Measurements from ENCODE around the gene SLC27A5. TPM values are rescaled to one million over a fixed set of nuclear protein-coding genes. Genes with fewer than 3 reads are reported as not detected.
"Not testable (repeated sequence)": the region's sequence is repeated elsewhere in the genome, so short reads cannot be mapped to it uniquely, and the experiment has no call there.

The SLC27A5 gene
- total and polyA plus RNA-seq, 7 experiments from 2014 or later: 5.9 to 26.9 (median 13.5) TPM

- Mint-ChIP-seq H3K4me3 (no peak overlapping the region), H3K4me1 (peaks cover 0 to 17% (median 0%) of the 10 kb centered on the region in 7 donors), H3K9me3 (no peaks in the 10 kb centered on the region), H3K36me3 (peaks cover 0 to 4% (median 0%) of the 10 kb centered on the region in 5 donors), H3K27ac (no peak overlapping the region), H3K27me3 (no peaks in the 10 kb centered on the region)
- ChIA-PET CTCF (interaction anchor here (1.3 kb wide), 1 partner anchor 26 kb away, joined by 4 read pairs; no protein-coding TSS in a partner anchor), POLR2A (no interaction called here)
- Histone ChIP-seq H3K4me1 (ENCODE audit: control insufficient read depth in 2 of 2, insufficient read depth in 2 of 2, low read length in 2 of 2) (no peaks in the 10 kb centered on the region), H3K27me3 (ENCODE audit: control insufficient read depth in 2 of 2, insufficient read depth in 2 of 2, low read length in 2 of 2) (no peaks in the 10 kb centered on the region), H3K36me3 (ENCODE audit: control insufficient read depth in 2 of 3, insufficient read depth in 3 of 3, low read length in 3 of 3) (no peaks in the 10 kb centered on the region), H3K4me3 (ENCODE audit: low read length) (no peak overlapping the region), H3K9me3 (ENCODE audit: control insufficient read depth in 2 of 3, low read length in 3 of 3) (no peaks in the 10 kb centered on the region), H3K27ac (ENCODE audit: low read depth, low read length) (no peak overlapping the region)
- no peak for ATAC-seq
- intact Hi-C loops (cut with micrococcal nuclease): no loop called here
- no peak for DNase-seq
Measured at GRCh38 chr19:58492265-58492664, 19.5 kb downstream of the SLC27A5 start.

- DNase-seq: no peak
- Mint-ChIP-seq H3K9me3 (no peaks in the 10 kb centered on the region), H3K4me1 (peaks cover 0 to 12% (median 0%) of the 10 kb centered on the region in 7 donors), H3K27me3 (no peaks in the 10 kb centered on the region), H3K36me3 (peaks cover 0 to 4% (median 0%) of the 10 kb centered on the region in 5 donors), H3K4me3 (no peak overlapping the region), H3K27ac (no peak overlapping the region)
- ATAC-seq: no peak
- Histone ChIP-seq H3K4me3 (ENCODE audit: low read length) (no peak overlapping the region), H3K9me3 (ENCODE audit: control insufficient read depth in 2 of 3, low read length in 3 of 3) (no peaks in the 10 kb centered on the region), H3K4me1 (ENCODE audit: control insufficient read depth in 2 of 2, insufficient read depth in 2 of 2, low read length in 2 of 2) (no peaks in the 10 kb centered on the region), H3K27ac (ENCODE audit: low read depth, low read length) (no peak overlapping the region), H3K27me3 (ENCODE audit: control insufficient read depth in 2 of 2, insufficient read depth in 2 of 2, low read length in 2 of 2) (no peaks in the 10 kb centered on the region), H3K36me3 (ENCODE audit: control insufficient read depth in 2 of 3, insufficient read depth in 3 of 3, low read length in 3 of 3) (no peaks in the 10 kb centered on the region)
- POLR2A ChIA-PET: no interaction called here
- CTCF ChIA-PET: no interaction called here
- intact Hi-C loops (cut with micrococcal nuclease): no loop called here
Measured at GRCh38 chr19:58491393-58491792, 20.4 kb downstream of the SLC27A5 start.

GRCh38 chr19:58484349-58484748, 27.4 kb downstream of the SLC27A5 start:
- H3K27me3 ChIP-seq (ENCODE audit: control insufficient read depth in 2 of 2, insufficient read depth in 2 of 2, low read length in 2 of 2); H3K4me3 Mint-ChIP-seq; H3K4me3 ChIP-seq (ENCODE audit: low read length); H3K9me3 ChIP-seq (ENCODE audit: control insufficient read depth in 2 of 3, low read length in 3 of 3); H3K27me3 Mint-ChIP-seq; ATAC-seq; H3K4me1 Mint-ChIP-seq; H3K27ac Mint-ChIP-seq; H3K27ac ChIP-seq (ENCODE audit: low read depth, low read length); intact Hi-C loops (cut with micrococcal nuclease); H3K9me3 Mint-ChIP-seq; H3K36me3 ChIP-seq (ENCODE audit: control insufficient read depth in 2 of 3, insufficient read depth in 3 of 3, low read length in 3 of 3); DNase-seq; H3K4me1 ChIP-seq (ENCODE audit: control insufficient read depth in 2 of 2, insufficient read depth in 2 of 2, low read length in 2 of 2): not testable (repeated sequence)
- ChIA-PET CTCF (interaction anchor here (0.6 to 0.7 kb wide), 2 partner anchors 97 to 165 kb away, joined by 3 to 4 read pairs; no protein-coding TSS in a partner anchor), POLR2A (interaction anchor here (0.6 to 0.9 kb wide), 2 partner anchors 11 to 136 kb away, joined by 4 to 6 read pairs; no protein-coding TSS in a partner anchor)
- peaks cover 0 to 11% (median 0%) of the 10 kb centered on the region in 5 donors for H3K36me3 Mint-ChIP-seq

GRCh38 chr19:58483776-58484175, 28.0 kb downstream of the SLC27A5 start:
- Histone ChIP-seq H3K27me3 (ENCODE audit: control insufficient read depth in 2 of 2, insufficient read depth in 2 of 2, low read length in 2 of 2) (no peaks in the 10 kb centered on the region), H3K36me3 (ENCODE audit: control insufficient read depth in 2 of 3, insufficient read depth in 3 of 3, low read length in 3 of 3) (no peaks in the 10 kb centered on the region), H3K4me1 (ENCODE audit: control insufficient read depth in 2 of 2, insufficient read depth in 2 of 2, low read length in 2 of 2) (no peaks in the 10 kb centered on the region), H3K4me3 (ENCODE audit: low read length) (no peak overlapping the region), H3K27ac (ENCODE audit: low read depth, low read length) (no peak overlapping the region), H3K9me3 (ENCODE audit: control insufficient read depth in 2 of 3, low read length in 3 of 3) (no peaks in the 10 kb centered on the region)
- CTCF ChIA-PET: interaction anchor here (0.7 kb wide), 1 partner anchor 164 kb away, joined by 4 read pairs; no protein-coding TSS in a partner anchor
- POLR2A ChIA-PET: interaction anchor here (0.9 kb wide), 1 partner anchor 12 kb away, joined by 6 read pairs; no protein-coding TSS in a partner anchor
- Mint-ChIP-seq H3K27me3 (no peaks in the 10 kb centered on the region), H3K27ac (no peak overlapping the region), H3K4me3 (no peak overlapping the region), H3K36me3 (peaks cover 0 to 16% (median 0%) of the 10 kb centered on the region in 5 donors), H3K4me1 (peaks cover 0 to 2% (median 0%) of the 10 kb centered on the region in 7 donors), H3K9me3 (no peaks in the 10 kb centered on the region)
- ATAC-seq (no peak), DNase-seq (no peak)
- intact Hi-C loops (cut with micrococcal nuclease): no loop called here

GRCh38 chr19:58482372-58482771, 29.4 kb downstream of the SLC27A5 start:
- ChIA-PET POLR2A (no interaction called here), CTCF (interaction anchor here (1.3 kb wide), 1 partner anchor 32 kb away, joined by 4 read pairs; no protein-coding TSS in a partner anchor)
- Mint-ChIP-seq H3K36me3 (peaks cover 0 to 16% (median 0%) of the 10 kb centered on the region in 5 donors), H3K4me1 (peaks cover 0 to 2% (median 0%) of the 10 kb centered on the region in 7 donors), H3K4me3 (no peak overlapping the region), H3K27me3 (no peaks in the 10 kb centered on the region), H3K9me3 (no peaks in the 10 kb centered on the region), H3K27ac (peak overlapping the region in 2 of 9 donors; percentile 17 to 54)
- ATAC-seq (no peak), DNase-seq (no peak)
- Histone ChIP-seq H3K27me3 (ENCODE audit: control insufficient read depth in 2 of 2, insufficient read depth in 2 of 2, low read length in 2 of 2) (no peaks in the 10 kb centered on the region), H3K27ac (ENCODE audit: low read depth, low read length) (no peak overlapping the region), H3K36me3 (ENCODE audit: control insufficient read depth in 2 of 3, insufficient read depth in 3 of 3, low read length in 3 of 3) (no peaks in the 10 kb centered on the region), H3K4me1 (ENCODE audit: control insufficient read depth in 2 of 2, insufficient read depth in 2 of 2, low read length in 2 of 2) (no peaks in the 10 kb centered on the region), H3K4me3 (ENCODE audit: low read length) (no peak overlapping the region), H3K9me3 (ENCODE audit: control insufficient read depth in 2 of 3, low read length in 3 of 3) (no peaks in the 10 kb centered on the region)
- intact Hi-C loops (cut with micrococcal nuclease): no loop called here

- ChIA-PET CTCF (no interaction called here), POLR2A (no interaction called here)
- peaks cover 6 to 11% (median 8%) of the 10 kb centered on the region in 7 donors for H3K4me1 Mint-ChIP-seq
- ATAC-seq (no peak), DNase-seq (no peak)
- no peaks in the 10 kb centered on the region for H3K9me3 Mint-ChIP-seq
- no peaks in the 10 kb centered on the region for H3K27me3 Mint-ChIP-seq
- H3K4me3 Mint-ChIP-seq: no peak overlapping the region
- Histone ChIP-seq H3K4me1 (ENCODE audit: control insufficient read depth in 2 of 2, insufficient read depth in 2 of 2, low read length in 2 of 2) (peaks cover 8% of the 10 kb centered on the region in 2 donors), H3K36me3 (ENCODE audit: control insufficient read depth in 2 of 3, insufficient read depth in 3 of 3, low read length in 3 of 3) (no peaks in the 10 kb centered on the region), H3K4me3 (ENCODE audit: low read length) (no peak overlapping the region), H3K27me3 (ENCODE audit: control insufficient read depth in 2 of 2, insufficient read depth in 2 of 2, low read length in 2 of 2) (no peaks in the 10 kb centered on the region), H3K27ac (ENCODE audit: low read depth, low read length) (no peak overlapping the region), H3K9me3 (ENCODE audit: control insufficient read depth in 2 of 3, low read length in 3 of 3) (no peaks in the 10 kb centered on the region)
- intact Hi-C loops (cut with micrococcal nuclease): no loop called here
- H3K36me3 Mint-ChIP-seq: peaks cover 0 to 16% (median 0%) of the 10 kb centered on the region in 5 donors
- H3K27ac Mint-ChIP-seq: no peak overlapping the region
Measured at GRCh38 chr19:58480831-58481230, 31.0 kb downstream of the SLC27A5 start.

- POLR2A ChIA-PET: no interaction called here
- no peak overlapping the region for H3K27ac ChIP-seq (ENCODE audit: low read depth, low read length)
Measured at GRCh38 chr19:58480481-58480830, 31.3 kb downstream of the SLC27A5 start.

More at GRCh38 chr19:58480481-58480830, 31.3 kb downstream of the SLC27A5 start:
- H3K27me3 Mint-ChIP-seq: no peaks in the 10 kb centered on the region
- no peaks in the 10 kb centered on the region for H3K9me3 Mint-ChIP-seq
- Histone ChIP-seq H3K27me3 (ENCODE audit: control insufficient read depth in 2 of 2, insufficient read depth in 2 of 2, low read length in 2 of 2) (no peaks in the 10 kb centered on the region), H3K36me3 (ENCODE audit: control insufficient read depth in 2 of 3, insufficient read depth in 3 of 3, low read length in 3 of 3) (no peaks in the 10 kb centered on the region), H3K4me1 (ENCODE audit: control insufficient read depth in 2 of 2, insufficient read depth in 2 of 2, low read length in 2 of 2) (peaks cover 9% of the 10 kb centered on the region in 2 donors), H3K9me3 (ENCODE audit: control insufficient read depth in 2 of 3, low read length in 3 of 3) (no peaks in the 10 kb centered on the region), H3K4me3 (ENCODE audit: low read length) (no peak overlapping the region)
- H3K4me1 Mint-ChIP-seq: peaks cover 6 to 15% (median 10%) of the 10 kb centered on the region in 7 donors
- H3K27ac Mint-ChIP-seq: no peak overlapping the region
- CTCF ChIA-PET: no interaction called here
- DNase-seq (no peak), ATAC-seq (no peak)
- H3K4me3 Mint-ChIP-seq: no peak overlapping the region
- intact Hi-C loops (cut with micrococcal nuclease): no loop called here
- H3K36me3 Mint-ChIP-seq: peaks cover 0 to 16% (median 0%) of the 10 kb centered on the region in 5 donors

All from naive thymus-derived CD4-positive, alpha-beta T cell (primary cell).